B cell (primary cell): ENCODE data around the gene AKAP6. TPM values are rescaled to one million over a fixed set of nuclear protein-coding genes. Genes with fewer than 3 reads are reported as not detected.

Source experiments
- ATAC-seq: fragments of 200-7000 bp; cut with Tn5 transposase; one replicate; pipeline ENCODE4 v1.10.0; 2021; ENCODE audit warnings: low read depth, mild to moderate bottlenecking, moderate number of reproducible peaks, moderate library complexity
- CTCF ChIA-PET: fragments of 350-600 bp; sonication (Branson Sonifier 250); formaldehyde crosslinking; loops from one replicate; lab custom pipeline; 2021; ENCODE audit warnings: antibody characterized with exemption, inconsistent platforms; lab: Charles Lee
- POLR2A ChIA-PET: fragments of 350-600 bp; sonication (Branson Sonifier 250); formaldehyde crosslinking; loops from one replicate; lab custom pipeline; 2021; ENCODE audit warnings: antibody characterized with exemption; lab: Charles Lee
- DNase-seq: peaks from one replicate; pipeline ENCODE4 v3.0.0; 2013
- H2AFZ ChIP-seq: 2 replicates; pipeline ENCODE4 v1.6.1; 2012; ENCODE audit warnings: mild to moderate bottlenecking, low read depth, low read length; ENCODE audit not compliant: insufficient read depth, poor library complexity, severe bottlenecking
- H3K27ac ChIP-seq, 2 donors: 1 replicate in 1 of 2; 2 replicates in 1 of 2; pipeline ENCODE4 v1.5.1; 2012 to 2013; ENCODE audit warnings: low read length in 2 of 2, mild to moderate bottlenecking in 2 of 2, moderate library complexity in 1 of 2
- H3K27me3 ChIP-seq, 4 experiments: fragments of 200-600 bp in 1 of 4; sonication (generic) in 1 of 4; replicated peaks in 1 of 4; 1 replicate in 2 of 4; 2 replicates in 2 of 4; pipeline versions ENCODE4 v1.6.1 to v1.7.0; 2013 to 2016; ENCODE audit warnings: low read length in 3 of 4, mild to moderate bottlenecking in 2 of 4, mixed read lengths in 1 of 4, moderate library complexity in 1 of 4; ENCODE audit not compliant: insufficient read depth in 4 of 4, control insufficient read depth in 3 of 4; ENCODE audit errors: control extremely low read depth in 1 of 4
- H3K36me3 ChIP-seq, 2 experiments: replicated peaks in 1 of 2; 1 replicate in 1 of 2; 2 replicates in 1 of 2; pipeline versions ENCODE4 v1.6.1 to v1.7.1; 2013; ENCODE audit warnings: low read length in 1 of 2; ENCODE audit not compliant: insufficient read depth in 2 of 2, control insufficient read depth in 1 of 2; ENCODE audit errors: control extremely low read depth in 1 of 2, extremely low read depth in 1 of 2
- H3K4me1 ChIP-seq, 2 donors: fragments of 200-600 bp in 1 of 2; sonication (generic) in 1 of 2; 1 replicate in 1 of 2; 2 replicates in 1 of 2; pipeline versions ENCODE4 v1.5.1 to v1.6.1; 2013 to 2017; ENCODE audit warnings: low read length in 2 of 2; ENCODE audit not compliant: control insufficient read depth in 2 of 2, insufficient read depth in 2 of 2
- H3K4me2 ChIP-seq: replicated peaks from 2 replicates; pipeline ENCODE3; 2012; ENCODE audit warnings: mild to moderate bottlenecking, low read depth, low read length; ENCODE audit not compliant: poor library complexity, severe bottlenecking
- H3K4me3 ChIP-seq, 5 experiments: fragments of 200-600 bp in 1 of 5; sonication (generic) in 1 of 5; 1 replicate in 3 of 5; 2 replicates in 2 of 5; pipeline versions ENCODE4 v1.5.1 to v1.7.0; 2011 to 2016; ENCODE audit warnings: low read length in 4 of 5, mild to moderate bottlenecking in 4 of 5, low read depth in 2 of 5, control low read depth in 1 of 5, moderate library complexity in 1 of 5; ENCODE audit not compliant: insufficient read depth in 1 of 5; ENCODE audit errors: control extremely low read depth in 1 of 5, extremely low read depth in 1 of 5
- H3K79me2 ChIP-seq: fragments of 200-600 bp; sonication (generic); one replicate; pipeline ENCODE4 v1.6.0; 2016; ENCODE audit warnings: low read length; ENCODE audit not compliant: control insufficient read depth, insufficient read depth
- H3K9ac ChIP-seq: fragments of 200-600 bp; sonication (generic); 2 replicates; pipeline ENCODE4 v1.6.1; 2017; ENCODE audit warnings: mild to moderate bottlenecking, low read length, moderate library complexity
- H3K9me3 ChIP-seq, 3 donors: one replicate each; pipeline versions ENCODE4 v1.6.1 to v1.7.1; 2013; ENCODE audit warnings: low read length in 2 of 3; ENCODE audit not compliant: control insufficient read depth in 2 of 3, insufficient read depth in 1 of 3; ENCODE audit errors: control extremely low read depth in 1 of 3
- H4K20me1 ChIP-seq: 2 replicates; pipeline ENCODE4 v1.6.0; 2012; ENCODE audit warnings: mild to moderate bottlenecking, low read length; ENCODE audit not compliant: insufficient read depth, control insufficient read depth, poor library complexity, severe bottlenecking
- H3K27ac Mint-ChIP-seq: one replicate; pipeline ENCODE4 v1.8.0; 2021; ENCODE audit warnings: mixed read lengths
- H3K27me3 Mint-ChIP-seq: one replicate; pipeline ENCODE4 v1.8.0; 2021; ENCODE audit warnings: mixed read lengths
- H3K4me1 Mint-ChIP-seq: one replicate; pipeline ENCODE4 v1.8.0; 2021; ENCODE audit warnings: mixed read lengths
- H3K4me3 Mint-ChIP-seq: one replicate; pipeline ENCODE4 v1.8.0; 2021; ENCODE audit warnings: mixed read lengths
- H3K9me3 Mint-ChIP-seq: one replicate; pipeline ENCODE4 v1.8.0; 2022; ENCODE audit warnings: mixed read lengths; ENCODE audit not compliant: insufficient read depth
- EZH2 ChIP-seq: IDR thresholded peaks from 2 replicates; pipeline ENCODE4 v1.6.1; 2012; ENCODE audit warnings: borderline replicate concordance, low read depth, mild to moderate bottlenecking, moderate library complexity, low read length; ENCODE audit not compliant: insufficient read depth, poor library complexity, severe bottlenecking
- WGBS: methylation state at CpG from one replicate; pipeline ENCODE4 v1.1.5; 2013; ENCODE audit warnings: missing lambda C conversion rate; ENCODE audit not compliant: insufficient coverage; 5-methylcytosine and 5-hydroxymethylcytosine counted together
- intact Hi-C: fragments of 100-400 bp; cut with micrococcal nuclease; formaldehyde crosslinking; loops from one replicate; pipeline ENCODE4 v1.10.0; 2022
- polyA plus RNA-seq: library from polyadenylated mRNA; depleted of rRNA; stranded (reverse); fragments of >200 nt; gene quantifications from 2 replicates; pipeline ENCODE4 v1.2.3, GENCODE V29; 2012
- total RNA-seq, 2 donors: library from RNA; stranded (reverse); fragments of 120-200 nt in 1 of 2; gene quantifications; 1 replicate in 1 of 2; 2 replicates in 1 of 2; pipeline versions ENCODE4 v1.2.3 to v1.2.4, GENCODE V29; 2013 to 2022
- TF ChIP-seq, protein P1 (sequence below): fragments of 200-600 bp; IDR thresholded peaks from one replicate; pipeline ENCODE4 v1.8.0; 2022; ENCODE audit warnings: antibody characterized with exemption, mild to moderate bottlenecking

Gene AKAP6
- total and polyA plus RNA-seq, 2 donors (not counting 1 experiment from before 2014, with no cell fraction given), result 1.4 to 2.8 TPM

GRCh38 chr14:32457213-32457920, 128.3 kb downstream of the AKAP6 start:
- H3K4me3 ChIP-seq, result no peak overlapping the region
- H3K27me3 ChIP-seq, result no peaks in the 10 kb centered on the region
- intact Hi-C loops, result no loop called here
- H3K27ac ChIP-seq, result no peak overlapping the region
- no peak overlapping the region for H3K9ac ChIP-seq
- H3K4me2 ChIP-seq, result no peak overlapping the region
- H3K4me1 ChIP-seq, result no peaks in the 10 kb centered on the region
- no peak overlapping the region for H2AFZ ChIP-seq
- Mint-ChIP-seq H3K4me3 (no peak overlapping the region), H3K4me1 (no peaks in the 10 kb centered on the region), H3K27me3 (peaks cover 26% of the 10 kb centered on the region), H3K9me3 (no peaks in the 10 kb centered on the region), H3K27ac (no peak overlapping the region)
- no peaks in the 10 kb centered on the region for H3K36me3 ChIP-seq
- no peaks in the 10 kb centered on the region for H3K79me2 ChIP-seq
- DNase-seq, result no peak
- CTCF ChIA-PET, result interaction anchor here (1.4 kb wide), 1 partner anchor 20 kb away, joined by 3 read pairs; no protein-coding TSS in a partner anchor
- H4K20me1 ChIP-seq, result no peaks in the 10 kb centered on the region
- TF ChIP-seq EZH2, result no peak
- TF ChIP-seq, protein P1, sequence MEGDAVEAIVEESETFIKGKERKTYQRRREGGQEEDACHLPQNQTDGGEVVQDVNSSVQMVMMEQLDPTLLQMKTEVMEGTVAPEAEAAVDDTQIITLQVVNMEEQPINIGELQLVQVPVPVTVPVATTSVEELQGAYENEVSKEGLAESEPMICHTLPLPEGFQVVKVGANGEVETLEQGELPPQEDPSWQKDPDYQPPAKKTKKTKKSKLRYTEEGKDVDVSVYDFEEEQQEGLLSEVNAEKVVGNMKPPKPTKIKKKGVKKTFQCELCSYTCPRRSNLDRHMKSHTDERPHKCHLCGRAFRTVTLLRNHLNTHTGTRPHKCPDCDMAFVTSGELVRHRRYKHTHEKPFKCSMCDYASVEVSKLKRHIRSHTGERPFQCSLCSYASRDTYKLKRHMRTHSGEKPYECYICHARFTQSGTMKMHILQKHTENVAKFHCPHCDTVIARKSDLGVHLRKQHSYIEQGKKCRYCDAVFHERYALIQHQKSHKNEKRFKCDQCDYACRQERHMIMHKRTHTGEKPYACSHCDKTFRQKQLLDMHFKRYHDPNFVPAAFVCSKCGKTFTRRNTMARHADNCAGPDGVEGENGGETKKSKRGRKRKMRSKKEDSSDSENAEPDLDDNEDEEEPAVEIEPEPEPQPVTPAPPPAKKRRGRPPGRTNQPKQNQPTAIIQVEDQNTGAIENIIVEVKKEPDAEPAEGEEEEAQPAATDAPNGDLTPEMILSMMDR, result no peak
- peaks cover 0 to 8% (median 0%) of the 10 kb centered on the region in 3 donors for H3K9me3 ChIP-seq
- POLR2A ChIA-PET, result no interaction called here
- 100% methylated on average over 1 of the region's 5 CpGs for WGBS
- no peak for ATAC-seq

GRCh38 chr14:32458720-32459119, 129.6 kb downstream of the AKAP6 start:
- Histone ChIP-seq H3K9ac (no peak overlapping the region), H3K27me3 (no peaks in the 10 kb centered on the region), H3K4me2 (no peak overlapping the region), H3K4me1 (no peaks in the 10 kb centered on the region), H4K20me1 (no peaks in the 10 kb centered on the region), H3K36me3 (no peaks in the 10 kb centered on the region), H3K4me3 (no peak overlapping the region), H3K9me3 (peaks cover 0 to 8% (median 0%) of the 10 kb centered on the region in 3 donors), H3K27ac (no peak overlapping the region), H2AFZ (no peak overlapping the region), H3K79me2 (no peaks in the 10 kb centered on the region)
- ChIA-PET CTCF (no interaction called here), POLR2A (no interaction called here)
- no peaks in the 10 kb centered on the region for H3K4me1 Mint-ChIP-seq
- no peak overlapping the region for H3K27ac Mint-ChIP-seq
- no peak for TF ChIP-seq EZH2
- TF ChIP-seq, protein P1, result no peak
- H3K4me3 Mint-ChIP-seq, result no peak overlapping the region
- no peaks in the 10 kb centered on the region for H3K9me3 Mint-ChIP-seq
- ATAC-seq, result no peak
- DNase-seq, result no peak
- H3K27me3 Mint-ChIP-seq, result peaks cover 26% of the 10 kb centered on the region
- intact Hi-C loops, result no loop called here
- no CpG with 5 or more reads among the region's 3 CpGs for WGBS
